DMS 273 treated with DMSO at 0.1 percent for 48 hours (cell line): ENCODE results near the gene EYS.
"Not testable (repeated sequence)": the region's sequence is repeated elsewhere in the genome, so short reads cannot be mapped to it uniquely, and the experiment has no call there.

Experiments
- DNase-seq: peaks from one replicate; lab custom pipeline; 2025; lab: John Stamatoyannopoulos, UW

Gene EYS

GRCh38 chr6:63792736-63793464 is 1914.1 kb downstream of the EYS start:
- no peak for DNase-seq

DNA sequence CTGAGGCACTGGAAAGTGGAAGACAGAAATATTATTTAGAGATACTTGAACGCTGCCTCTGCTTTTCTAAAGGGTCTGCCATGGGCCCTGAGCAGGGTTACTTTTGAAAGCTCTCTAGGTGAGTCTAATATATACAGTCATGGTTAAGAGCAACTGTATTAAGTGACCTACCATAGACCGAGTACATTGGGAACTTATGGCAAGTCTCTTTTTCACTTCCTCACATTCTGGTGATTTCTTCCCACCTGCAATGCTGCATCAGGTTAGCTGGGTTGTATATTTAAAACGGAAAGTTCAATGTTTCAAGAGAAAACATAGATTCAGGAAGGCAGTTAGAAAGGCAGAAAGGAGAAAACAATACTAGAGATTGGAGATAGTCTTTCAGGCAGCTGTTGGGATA is 1916.7 kb downstream of the EYS start:
- no peak for DNase-seq

- DNase-seq: no peak
Observed at GRCh38 chr6:63789699-63790098, 1917.3 kb downstream of the EYS start.

GRCh38 chr6:63788569-63788968 is 1918.5 kb downstream of the EYS start:
- no peak for DNase-seq

GRCh38 chr6:63787021-63787420 is 1920.0 kb downstream of the EYS start:
- DNase-seq: no peak

GRCh38 chr6:63785006-63785405 is 1922.0 kb downstream of the EYS start:
- no peak for DNase-seq

DNA sequence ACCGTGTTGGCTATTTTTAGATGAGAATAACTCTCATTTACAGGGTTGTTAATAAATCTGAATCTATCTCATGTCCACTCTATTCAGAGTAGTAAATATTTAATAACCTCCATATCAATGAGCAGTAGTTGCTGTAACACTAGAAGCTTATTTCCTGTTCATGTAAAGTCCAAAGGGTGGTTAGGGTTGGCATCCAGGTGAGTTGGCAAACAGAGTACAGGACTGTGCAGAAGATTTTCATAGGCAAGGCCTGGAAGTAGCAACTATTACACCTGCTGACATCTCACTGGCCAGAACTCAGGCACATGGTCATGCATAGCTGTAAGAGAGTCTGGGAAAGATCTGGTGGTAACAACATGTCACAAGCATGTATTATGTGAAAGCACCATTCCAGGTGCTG is 1923.9 kb downstream of the EYS start:
- no peak for DNase-seq

GRCh38 chr6:63774961-63775360 is 1932.1 kb downstream of the EYS start:
- no peak for DNase-seq

- no peak for DNase-seq
Observed at GRCh38 chr6:63773200-63773599, 1933.8 kb downstream of the EYS start.

DNA sequence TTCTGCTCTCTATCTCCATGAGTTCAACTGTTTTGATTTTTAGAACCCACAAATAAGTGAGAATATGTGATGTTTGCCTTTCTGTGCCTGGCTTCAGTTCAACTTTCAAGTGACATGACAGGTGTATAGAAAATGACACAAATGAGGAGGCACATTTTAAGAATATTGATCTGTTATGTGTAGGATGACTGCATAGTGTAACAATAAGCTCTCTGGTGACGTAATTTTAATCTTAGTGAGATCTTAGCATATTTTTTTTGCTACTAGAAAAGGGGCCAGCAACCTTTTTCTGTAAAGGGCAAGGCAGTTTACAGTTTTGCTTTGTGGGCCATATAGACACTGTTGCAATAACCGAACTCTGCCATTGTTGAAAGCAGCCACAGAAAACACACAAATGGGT is 1941.2 kb downstream of the EYS start:
- no peak for DNase-seq

DNA sequence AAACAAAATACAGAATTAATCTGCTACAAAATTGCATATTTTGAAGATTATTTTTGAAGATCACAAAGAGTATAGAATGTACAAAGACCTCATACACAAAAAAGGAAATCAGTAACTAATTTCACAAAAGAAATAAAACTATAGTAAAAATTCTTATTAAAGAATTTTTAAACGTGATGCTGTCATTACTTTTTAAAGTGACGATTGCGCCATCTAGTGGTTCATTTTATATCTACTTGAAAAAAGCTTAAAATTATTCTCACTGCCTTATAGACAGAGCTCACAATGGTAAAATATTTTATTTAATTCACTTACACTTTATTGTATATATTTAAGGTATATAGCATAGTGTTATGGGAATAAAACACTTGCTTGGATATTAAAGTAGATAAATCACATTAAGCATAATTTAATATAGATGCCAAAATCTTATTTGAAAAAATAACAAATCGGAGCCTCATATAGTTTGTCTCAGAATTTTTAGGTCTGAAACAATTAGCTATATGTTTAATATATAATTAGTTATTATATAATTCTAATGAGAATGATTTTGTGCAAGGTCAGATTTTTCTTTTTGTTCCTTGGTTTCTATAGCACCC is 1942.6 kb downstream of the EYS start:
- DNase-seq: no peak

DNA sequence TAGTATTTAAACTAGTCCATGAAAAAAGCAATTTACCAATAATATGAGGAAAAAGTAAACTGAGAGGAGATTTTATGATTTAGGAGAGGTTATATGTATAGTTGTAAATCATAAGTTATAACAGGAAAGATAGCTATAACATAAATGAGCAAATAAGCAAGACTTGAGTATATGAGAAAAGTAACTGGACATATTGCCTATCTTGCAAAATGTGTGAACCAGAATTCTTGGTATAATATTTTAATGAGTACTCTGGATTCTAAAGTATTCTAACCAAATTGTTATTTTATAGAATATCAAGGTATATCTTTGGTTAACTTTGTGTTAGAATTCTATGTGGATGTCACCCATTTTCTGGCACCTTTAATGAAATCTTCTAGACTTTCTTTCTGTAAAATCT is 1946.8 kb downstream of the EYS start:
- no peak for DNase-seq

GRCh38 chr6:63759605-63760105 is 1947.4 kb downstream of the EYS start:
- no peak for DNase-seq

- DNase-seq: no peak
Observed at GRCh38 chr6:63757826-63758225, 1949.2 kb downstream of the EYS start.

- DNase-seq: not testable (repeated sequence)
Observed at GRCh38 chr6:63757275-63757674, 1949.8 kb downstream of the EYS start.

DNA sequence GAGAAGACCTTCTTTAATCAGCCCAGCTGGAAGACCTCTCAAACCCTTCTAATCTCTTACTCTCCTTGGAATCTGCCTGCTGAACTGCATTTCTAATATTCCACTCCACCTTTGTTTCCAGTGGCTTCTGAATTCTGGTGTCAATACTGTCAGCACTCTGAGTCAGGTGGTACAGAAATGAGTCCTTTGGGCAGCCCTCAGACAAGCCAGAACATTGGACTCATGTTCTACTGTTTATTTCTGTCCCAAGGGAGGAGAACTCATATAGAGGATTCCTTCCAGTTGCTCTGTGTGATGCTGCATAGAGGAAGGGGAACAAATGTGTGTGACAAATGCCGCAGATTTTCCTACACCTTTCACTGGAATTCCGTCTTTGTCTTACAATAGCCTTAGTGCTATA is 1956.6 kb downstream of the EYS start:
- no peak for DNase-seq

DNA sequence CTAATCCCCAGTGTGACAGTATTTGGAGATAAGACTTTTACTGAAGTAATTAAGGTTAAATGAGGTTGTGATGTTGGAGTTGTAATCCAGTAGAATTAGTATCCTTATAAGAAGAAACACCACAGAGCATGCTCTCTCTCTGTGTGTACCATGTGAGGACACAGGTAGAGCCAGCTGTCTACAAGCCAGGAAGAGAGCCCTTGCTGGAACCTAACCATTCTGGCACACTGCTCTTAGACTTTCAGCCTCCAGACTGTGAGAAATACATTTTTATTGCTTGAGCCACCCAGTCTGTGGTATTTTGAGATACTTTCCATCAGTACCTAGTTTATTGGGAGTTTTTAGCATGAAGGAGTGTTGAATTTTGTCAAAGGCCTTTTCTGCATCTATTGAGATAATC is 1961.2 kb downstream of the EYS start:
- DNase-seq: no peak

- no peak for DNase-seq
Observed at GRCh38 chr6:63744810-63745209, 1962.2 kb downstream of the EYS start.

GRCh38 chr6:63743691-63744090 is 1963.3 kb downstream of the EYS start:
- DNase-seq: no peak

DNA sequence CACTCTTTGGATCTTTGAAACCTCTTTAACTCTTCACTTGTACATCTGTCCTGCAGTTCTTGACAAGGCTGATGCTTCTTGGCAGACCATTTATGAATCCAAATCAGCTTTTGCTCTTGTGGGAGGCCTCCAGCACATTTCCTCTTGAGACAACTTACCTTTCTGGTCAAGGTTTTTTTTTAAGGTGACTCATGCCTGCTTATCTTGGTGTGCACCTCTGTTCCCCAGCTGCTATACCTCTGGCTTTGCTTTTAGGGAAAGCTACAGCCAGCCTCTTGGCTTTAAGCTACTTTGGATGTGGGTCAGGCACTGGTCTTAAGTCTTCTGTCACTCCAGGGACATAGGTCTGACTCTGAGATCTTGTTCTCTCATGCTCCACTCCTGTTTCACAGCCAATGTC is 1965.0 kb downstream of the EYS start:
- DNase-seq: no peak

DNA sequence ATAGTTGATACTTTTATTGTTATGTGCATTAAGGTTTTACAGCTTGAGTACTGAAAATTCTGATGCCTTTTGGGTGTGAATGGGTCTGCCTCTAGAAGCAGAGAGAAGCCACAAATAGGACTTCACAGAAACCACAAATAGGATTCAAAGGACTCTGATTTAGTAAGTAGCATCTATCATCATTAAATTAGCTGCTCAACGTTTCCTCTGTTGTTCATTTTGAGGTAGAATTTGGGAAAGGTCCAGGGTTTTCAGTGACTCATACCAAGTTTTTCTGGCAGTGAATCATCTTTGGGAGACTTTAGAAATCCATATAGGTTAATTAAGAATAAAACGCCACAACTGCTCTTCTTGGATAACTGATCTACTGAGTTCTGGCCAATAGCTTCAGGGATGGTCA is 1966.3 kb downstream of the EYS start:
- DNase-seq: no peak

- no peak for DNase-seq
Observed at GRCh38 chr6:63739094-63739687, 1967.8 kb downstream of the EYS start.

GRCh38 chr6:63738190-63738589 is 1968.8 kb downstream of the EYS start:
- not testable (repeated sequence) for DNase-seq
